Breast epithelium (tissue), 4 donors: ENCODE measurements around the gene MYO5B. TPM values are rescaled to one million over a fixed set of nuclear protein-coding genes. Genes with fewer than 3 reads are reported as not detected.

Experiments used
- DNase-seq, 2 donors: peaks; one replicate each; pipeline ENCODE4 v3.0.0-alpha.2; 2019; ENCODE audit warnings: low spot score in 2 of 2
- H3K27ac ChIP-seq, 2 donors: fragments of 200-600 bp; sonication (generic) in 1 of 2; one replicate each; pipeline ENCODE4 v1.5.1; 2016 to 2019; ENCODE audit warnings: mild to moderate bottlenecking in 1 of 2
- H3K27me3 ChIP-seq, 2 donors: fragments of 200-600 bp; sonication (generic) in 1 of 2; one replicate each; pipeline versions ENCODE4 v1.5.1 to v1.6.0; 2017 to 2019; ENCODE audit warnings: control low read depth in 1 of 2, mild to moderate bottlenecking in 1 of 2
- H3K36me3 ChIP-seq: fragments of 200-600 bp; one replicate; pipeline ENCODE4 v1.5.1; 2019
- H3K4me1 ChIP-seq, 2 donors: fragments of 200-600 bp; sonication (generic); one replicate each; pipeline ENCODE4 v1.5.1; 2016 to 2019; ENCODE audit warnings: control low read depth in 1 of 2
- H3K4me3 ChIP-seq, 3 donors: fragments of 200-600 bp; sonication (generic); 1 replicate in 2 of 3; 2 replicates in 1 of 3; pipeline ENCODE4 v1.5.1; 2016 to 2019; ENCODE audit warnings: mild to moderate bottlenecking in 3 of 3, moderate library complexity in 2 of 3
- H3K9me3 ChIP-seq, 2 donors: fragments of 200-600 bp; sonication (generic) in 1 of 2; one replicate each; pipeline ENCODE4 v1.5.1; 2016 to 2019; ENCODE audit warnings: control low read depth in 1 of 2
- CTCF ChIP-seq, 3 donors: fragments of 450-650 bp; IDR thresholded peaks; one replicate each; pipeline ENCODE4 v1.5.1; 2016 to 2017; ENCODE audit warnings: antibody characterized with exemption in 3 of 3, mild to moderate bottlenecking in 3 of 3, moderate library complexity in 3 of 3
- POLR2A ChIP-seq: fragments of 450-650 bp; IDR thresholded peaks from one replicate; pipeline ENCODE4 v1.6.1; 2016; ENCODE audit warnings: antibody characterized with exemption, mild to moderate bottlenecking, moderate library complexity
- POLR2AphosphoS5 ChIP-seq, 3 donors: sonication (generic); formaldehyde crosslinking; IDR thresholded peaks; one replicate each; pipeline ENCODE4 v1.6.1; 2017; ENCODE audit warnings: antibody characterized with exemption in 3 of 3
- intact Hi-C: fragments of 100-400 bp; cut with DNase I; formaldehyde crosslinking; loops from one replicate; pipeline ENCODE4 v1.15.1; 2023; ENCODE audit warnings: low total_unique reads
- total RNA-seq, 3 donors: library from RNA; depleted of rRNA; stranded (reverse); fragments of >200 nt; gene quantifications; one replicate each; pipeline ENCODE4 v1.1.0, GENCODE V29; 2016

Gene MYO5B
- total RNA-seq, 3 donors from 2014 or later = 2.4 to 53.1 (median 22.0) TPM

GRCh38 chr18:49833814-49834213 lies 361.1 kb downstream of the MYO5B start:
- H3K9me3 ChIP-seq = peaks cover 0 to 5% of the 10 kb centered on the region in 2 donors
- no peak overlapping the region for H3K27ac ChIP-seq
- H3K36me3 ChIP-seq = no peaks in the 10 kb centered on the region
- no peaks in the 10 kb centered on the region for H3K27me3 ChIP-seq
- DNase-seq = no peak
- no peak overlapping the region for H3K4me3 ChIP-seq
- no peaks in the 10 kb centered on the region for H3K4me1 ChIP-seq
- TF ChIP-seq CTCF (IDR thresholded peaks at IDR 0.05) (no peak), POLR2AphosphoS5 (IDR thresholded peaks at IDR 0.05) (no peak), POLR2A (no peak)
- intact Hi-C loops = no loop called here

GRCh38 chr18:49832221-49832647 lies 362.7 kb downstream of the MYO5B start:
- Histone ChIP-seq H3K9me3 (peaks cover 5 to 6% of the 10 kb centered on the region in 2 donors), H3K4me1 (no peaks in the 10 kb centered on the region), H3K4me3 (no peak overlapping the region), H3K36me3 (no peaks in the 10 kb centered on the region), H3K27me3 (no peaks in the 10 kb centered on the region), H3K27ac (no peak overlapping the region)
- TF ChIP-seq CTCF (IDR thresholded peaks at IDR 0.05) = no peak
- no peak for TF ChIP-seq POLR2AphosphoS5 (IDR thresholded peaks at IDR 0.05)
- TF ChIP-seq POLR2A = no peak
- DNase-seq = no peak
- intact Hi-C loops = no loop called here

- Histone ChIP-seq H3K9me3 (peaks cover 5 to 7% of the 10 kb centered on the region in 2 donors), H3K27ac (no peak overlapping the region), H3K4me3 (no peak overlapping the region), H3K27me3 (no peaks in the 10 kb centered on the region), H3K36me3 (no peaks in the 10 kb centered on the region), H3K4me1 (no peaks in the 10 kb centered on the region)
- DNase-seq = no peak
- intact Hi-C loops = no loop called here
- TF ChIP-seq CTCF (IDR thresholded peaks at IDR 0.05) (no peak), POLR2A (no peak), POLR2AphosphoS5 (IDR thresholded peaks at IDR 0.05) (no peak)
Observed at GRCh38 chr18:49827996-49828395, 367.0 kb downstream of the MYO5B start.

- H3K36me3 ChIP-seq = no peaks in the 10 kb centered on the region
- no peaks in the 10 kb centered on the region for H3K9me3 ChIP-seq
- no peak for DNase-seq
- H3K27ac ChIP-seq = no peak overlapping the region
- intact Hi-C loops = no loop called here
- no peak overlapping the region for H3K4me3 ChIP-seq
- H3K27me3 ChIP-seq = no peaks in the 10 kb centered on the region
- H3K4me1 ChIP-seq = no peaks in the 10 kb centered on the region
- no peak for TF ChIP-seq CTCF (IDR thresholded peaks at IDR 0.05)
- no peak for TF ChIP-seq POLR2AphosphoS5 (IDR thresholded peaks at IDR 0.05)
- TF ChIP-seq POLR2A = no peak
Observed at GRCh38 chr18:49819823-49820671, 374.9 kb downstream of the MYO5B start.

- H3K27me3 ChIP-seq = no peaks in the 10 kb centered on the region
- H3K4me1 ChIP-seq = no peaks in the 10 kb centered on the region
- intact Hi-C loops = no loop called here
- DNase-seq = no peak
- no peaks in the 10 kb centered on the region for H3K36me3 ChIP-seq
- TF ChIP-seq POLR2A = no peak
- no peak for TF ChIP-seq CTCF (IDR thresholded peaks at IDR 0.05)
- no peak for TF ChIP-seq POLR2AphosphoS5 (IDR thresholded peaks at IDR 0.05)
- H3K4me3 ChIP-seq = no peak overlapping the region
- no peaks in the 10 kb centered on the region for H3K9me3 ChIP-seq
- H3K27ac ChIP-seq = no peak overlapping the region
Observed at GRCh38 chr18:49819071-49819662, 375.8 kb downstream of the MYO5B start.
